Measurements from ENCODE around the gene MAGI1. TPM values are rescaled to one million over a fixed set of nuclear protein-coding genes. Genes with fewer than 3 reads are reported as not detected.

MAGI1 gene
- 10 to 100 TPM; 38.9 to 88.1 TPM for total RNA-seq
- polyA plus RNA-seq, result 10 to 100 TPM in 1 of 2 donors, 1 to 10 TPM in 1; 9.9 to 10.3 TPM
- long read RNA-seq, donor 1, result 0 reads
- long read RNA-seq, donor 2, result 0 reads
- long read RNA-seq, donor 3, result 0 reads
- long read RNA-seq, donor 4, result 0 reads
- long read RNA-seq, donor 5, result 0 reads

GRCh38 chr3:66038726-66039589 is at the start of gene MAGI1:
Gene MAGI1 (minus strand): TSS chr3:66038918. CDS start chr3:66038308, 610 bp downstream.
- WGBS, 2 donors, result 1% methylated on average over 72 to 73 of the region's 73 CpGs
- ATAC-seq (ENCODE audit: insufficient read depth, low FRiP score) (peak; percentile 88), DNase-seq (peak; percentile 96 to 98 (median 96))
- Histone ChIP-seq H3K27me3 (ENCODE audit: control insufficient read depth in 3 of 3, insufficient read depth in 3 of 3, low read length in 2 of 3) (peaks cover 0 to 11% (median 2%) of the 10 kb centered on the region in 3 donors), H3K36me3 (ENCODE audit: control insufficient read depth in 4 of 4, insufficient read depth in 4 of 4, low read length in 4 of 4) (no peaks in the 10 kb centered on the region), H3K4me3 (peak within 1 kb of the TSS; percentile 84), H3K9me3 (ENCODE audit: control insufficient read depth in 4 of 4, insufficient read depth in 3 of 4, low read length in 3 of 4) (no peaks in the 10 kb centered on the region), H3K27ac (ENCODE audit: low read depth in 1 of 2, low read length in 1 of 2) (peak within 1 kb of the TSS; percentile 96 to 97), H3K9ac (ENCODE audit: insufficient read depth in 1 of 2, low read length in 2 of 2) (peak within 1 kb of the TSS; percentile 77), H3K4me1 (ENCODE audit: control insufficient read depth in 5 of 5, insufficient read depth in 5 of 5, low read length in 5 of 5) (peaks cover 0 to 19% (median 0%) of the 10 kb centered on the region in 5 donors)
- no peak for TF ChIP-seq CTCF (IDR thresholded peaks at IDR 0.05; ENCODE audit: control extremely low read depth, extremely low read depth)

- Histone ChIP-seq H3K27ac (ENCODE audit: low read depth in 1 of 2, low read length in 1 of 2) (no peak overlapping the region), H3K9ac (ENCODE audit: insufficient read depth in 1 of 2, low read length in 2 of 2) (no peak overlapping the region), H3K27me3 (ENCODE audit: control insufficient read depth in 3 of 3, insufficient read depth in 3 of 3, low read length in 2 of 3) (no peaks in the 10 kb centered on the region), H3K36me3 (ENCODE audit: control insufficient read depth in 4 of 4, insufficient read depth in 4 of 4, low read length in 4 of 4) (no peaks in the 10 kb centered on the region), H3K9me3 (ENCODE audit: control insufficient read depth in 4 of 4, insufficient read depth in 3 of 4, low read length in 3 of 4) (no peaks in the 10 kb centered on the region), H3K4me3 (no peak overlapping the region), H3K4me1 (ENCODE audit: control insufficient read depth in 5 of 5, insufficient read depth in 5 of 5, low read length in 5 of 5) (no peaks in the 10 kb centered on the region)
- TF ChIP-seq CTCF (IDR thresholded peaks at IDR 0.05; ENCODE audit: control extremely low read depth, extremely low read depth), result no peak
- ATAC-seq (ENCODE audit: insufficient read depth, low FRiP score) (no peak), DNase-seq (no peak)
- WGBS, 2 donors, result 67 to 69% methylated on average over 3 of the region's 3 CpGs
Observed at GRCh38 chr3:66083784-66084213, 45.1 kb upstream of the MAGI1 start.

GRCh38 chr3:66083096-66083678 is 44.5 kb upstream of the MAGI1 start:
- Histone ChIP-seq H3K4me3 (no peak overlapping the region), H3K4me1 (ENCODE audit: control insufficient read depth in 5 of 5, insufficient read depth in 5 of 5, low read length in 5 of 5) (no peaks in the 10 kb centered on the region), H3K27ac (ENCODE audit: low read depth in 1 of 2, low read length in 1 of 2) (no peak overlapping the region), H3K9me3 (ENCODE audit: control insufficient read depth in 4 of 4, insufficient read depth in 3 of 4, low read length in 3 of 4) (no peaks in the 10 kb centered on the region), H3K27me3 (ENCODE audit: control insufficient read depth in 3 of 3, insufficient read depth in 3 of 3, low read length in 2 of 3) (no peaks in the 10 kb centered on the region), H3K9ac (ENCODE audit: insufficient read depth in 1 of 2, low read length in 2 of 2) (no peak overlapping the region), H3K36me3 (ENCODE audit: control insufficient read depth in 4 of 4, insufficient read depth in 4 of 4, low read length in 4 of 4) (no peaks in the 10 kb centered on the region)
- ATAC-seq (ENCODE audit: insufficient read depth, low FRiP score) (no peak), DNase-seq (no peak)
- no peak for TF ChIP-seq CTCF (IDR thresholded peaks at IDR 0.05; ENCODE audit: control extremely low read depth, extremely low read depth)
- WGBS, 2 donors, result 78 to 83% methylated on average over 5 of the region's 5 CpGs

All from lung (tissue), 16 donors.